Natural killer cell (primary cell): Measurements from ENCODE around the gene WWC1. TPM values are rescaled to one million over a fixed set of nuclear protein-coding genes. Genes with fewer than 3 reads are reported as not detected.

Source experiments
- ATAC-seq, 3 donors: fragments of 150-1000 bp in 2 of 3; fragments of 200-7000 bp in 1 of 3; cut with Tn5 transposase; 1 replicate in 1 of 3; 2 replicates in 2 of 3; pipeline ENCODE4 v1.10.0; 2021; ENCODE audit warnings: mild to moderate bottlenecking in 2 of 3, moderate library complexity in 2 of 3
- DNase-seq, 2 donors: peaks; one replicate each; pipeline versions ENCODE4 v3.0.0 to v3.0.0-alpha.2; 2013 to 2021; ENCODE audit warnings: mixed read lengths in 1 of 2
- H3K27ac ChIP-seq: one replicate; pipeline ENCODE4 v1.5.1; 2013; ENCODE audit warnings: mild to moderate bottlenecking, low read length
- H3K27me3 ChIP-seq: one replicate; pipeline ENCODE4 v1.6.1; 2013; ENCODE audit warnings: low read length; ENCODE audit not compliant: control insufficient read depth, insufficient read depth
- H3K36me3 ChIP-seq: one replicate; pipeline ENCODE4 v1.6.1; 2013; ENCODE audit warnings: low read length; ENCODE audit not compliant: control insufficient read depth, insufficient read depth
- H3K4me1 ChIP-seq: one replicate; pipeline ENCODE4 v1.6.1; 2013; ENCODE audit warnings: low read length; ENCODE audit not compliant: control insufficient read depth, insufficient read depth
- H3K4me3 ChIP-seq: one replicate; pipeline ENCODE4 v1.5.1; 2013; ENCODE audit warnings: low read length
- H3K9me3 ChIP-seq: one replicate; pipeline ENCODE4 v1.6.1; 2013; ENCODE audit warnings: low read length; ENCODE audit not compliant: control insufficient read depth, insufficient read depth
- H3K27ac Mint-ChIP-seq, 2 donors: one replicate each; pipeline ENCODE4 v1.8.0; 2022; ENCODE audit warnings: mild to moderate bottlenecking in 2 of 2, mixed read lengths in 2 of 2, moderate library complexity in 1 of 2
- H3K27me3 Mint-ChIP-seq, 2 donors: one replicate each; pipeline ENCODE4 v1.8.0; 2022; ENCODE audit warnings: low read depth in 2 of 2, mixed read lengths in 2 of 2
- H3K36me3 Mint-ChIP-seq: one replicate; pipeline ENCODE4 v1.8.0; 2022; ENCODE audit warnings: mixed read lengths
- H3K4me1 Mint-ChIP-seq, 2 donors: one replicate each; pipeline ENCODE4 v1.8.0; 2022; ENCODE audit warnings: mixed read lengths in 2 of 2
- H3K4me3 Mint-ChIP-seq: one replicate; pipeline ENCODE4 v1.8.0; 2022; ENCODE audit warnings: mild to moderate bottlenecking, moderate library complexity, mixed read lengths
- H3K9me3 Mint-ChIP-seq, 2 donors: one replicate each; pipeline ENCODE4 v1.8.0; 2022; ENCODE audit warnings: mixed read lengths in 2 of 2
- CTCF ChIP-seq: fragments of 200-600 bp; IDR thresholded peaks from one replicate; pipeline ENCODE4 v1.8.0; 2022; ENCODE audit warnings: antibody characterized with exemption
- WGBS: methylation state at CpG from one replicate; pipeline ENCODE4 v1.1.7; 2013; ENCODE audit warnings: missing lambda C conversion rate; ENCODE audit not compliant: insufficient coverage; 5-methylcytosine and 5-hydroxymethylcytosine counted together
- intact Hi-C: fragments of 100-400 bp; cut with micrococcal nuclease; formaldehyde crosslinking; loops from one replicate; pipeline ENCODE4 v1.14.2; 2022
- total RNA-seq, 4 donors: library from RNA; stranded (reverse); fragments of 120-200 nt in 1 of 4; gene quantifications; one replicate each; pipeline versions ENCODE4 v1.2.3 to v1.2.4, GENCODE V29; 2013 to 2022

The WWC1 gene
- total RNA-seq, 3 donors from 2014 or later (not counting 1 experiment from before 2014, with no cell fraction given): 0.42 to 0.66 (median 0.53) TPM

- DNase-seq: no peak
- no peaks in the 10 kb centered on the region for H3K9me3 ChIP-seq
- H3K36me3 ChIP-seq: no peaks in the 10 kb centered on the region
- no peaks in the 10 kb centered on the region for H3K4me1 ChIP-seq
- Mint-ChIP-seq H3K4me1 (no peaks in the 10 kb centered on the region), H3K9me3 (no peaks in the 10 kb centered on the region), H3K27me3 (peaks cover 17% of the 10 kb centered on the region in 2 donors), H3K4me3 (no peak overlapping the region), H3K27ac (no peak overlapping the region), H3K36me3 (no peaks in the 10 kb centered on the region)
- no peaks in the 10 kb centered on the region for H3K27me3 ChIP-seq
- H3K27ac ChIP-seq: no peak overlapping the region
- intact Hi-C loops: no loop called here
- 16% methylated on average over 6 of the region's 6 CpGs for WGBS
- TF ChIP-seq CTCF: no peak
- ATAC-seq: no peak
- H3K4me3 ChIP-seq: no peak overlapping the region
Measured at GRCh38 chr5:168328814-168329213, 37.4 kb downstream of the WWC1 start.

- Histone ChIP-seq H3K4me3 (no peak overlapping the region), H3K36me3 (no peaks in the 10 kb centered on the region), H3K27ac (no peak overlapping the region), H3K27me3 (no peaks in the 10 kb centered on the region), H3K9me3 (no peaks in the 10 kb centered on the region), H3K4me1 (no peaks in the 10 kb centered on the region)
- Mint-ChIP-seq H3K27me3 (peaks cover 16 to 17% of the 10 kb centered on the region in 2 donors), H3K9me3 (no peaks in the 10 kb centered on the region), H3K4me3 (no peak overlapping the region), H3K4me1 (no peaks in the 10 kb centered on the region), H3K27ac (no peak overlapping the region), H3K36me3 (no peaks in the 10 kb centered on the region)
- 5% methylated on average over 2 of the region's 4 CpGs for WGBS
- ATAC-seq (no peak), DNase-seq (no peak)
- TF ChIP-seq CTCF: no peak
- intact Hi-C loops: no loop called here
Measured at GRCh38 chr5:168329302-168329701, 37.9 kb downstream of the WWC1 start.

GRCh38 chr5:168332042-168332441 lies 40.6 kb downstream of the WWC1 start:
- no peaks in the 10 kb centered on the region for H3K4me1 ChIP-seq
- Mint-ChIP-seq H3K9me3 (no peaks in the 10 kb centered on the region), H3K4me1 (no peaks in the 10 kb centered on the region), H3K27me3 (peaks cover 10 to 17% of the 10 kb centered on the region in 2 donors), H3K4me3 (no peak overlapping the region), H3K27ac (no peak overlapping the region), H3K36me3 (no peaks in the 10 kb centered on the region)
- H3K9me3 ChIP-seq: no peaks in the 10 kb centered on the region
- ATAC-seq: no peak
- no peaks in the 10 kb centered on the region for H3K36me3 ChIP-seq
- H3K27ac ChIP-seq: no peak overlapping the region
- no peak overlapping the region for H3K4me3 ChIP-seq
- H3K27me3 ChIP-seq: no peaks in the 10 kb centered on the region
- no peak for TF ChIP-seq CTCF
- intact Hi-C loops: no loop called here
- no peak for DNase-seq

- intact Hi-C loops: no loop called here
- Histone ChIP-seq H3K4me3 (no peak overlapping the region), H3K9me3 (no peaks in the 10 kb centered on the region), H3K36me3 (no peaks in the 10 kb centered on the region), H3K27me3 (no peaks in the 10 kb centered on the region), H3K27ac (no peak overlapping the region), H3K4me1 (no peaks in the 10 kb centered on the region)
- WGBS: 89% methylated on average over 3 of the region's 3 CpGs
- H3K4me1 Mint-ChIP-seq: no peaks in the 10 kb centered on the region
- TF ChIP-seq CTCF: no peak
- no peak for DNase-seq
- H3K4me3 Mint-ChIP-seq: no peak overlapping the region
- H3K9me3 Mint-ChIP-seq: no peaks in the 10 kb centered on the region
- no peak overlapping the region for H3K27ac Mint-ChIP-seq
- peaks cover 15 to 18% of the 10 kb centered on the region in 2 donors for H3K27me3 Mint-ChIP-seq
- ATAC-seq: no peak
- no peaks in the 10 kb centered on the region for H3K36me3 Mint-ChIP-seq
Measured at GRCh38 chr5:168334280-168334679, 42.8 kb downstream of the WWC1 start.
